Measurements from ENCODE around the gene COBLL1.

- TF ChIP-seq CTCF (IDR thresholded peaks at IDR 0.05) (no peak), POLR2A (IDR thresholded peaks at IDR 0.05) (no peak)
Measured at GRCh38 chr2:164745012-164745797, 96.4 kb downstream of the COBLL1 start.

Measured in heart left ventricle (tissue), 13 donors.